ENCODE data around the gene TMPRSS4. TPM values are rescaled to one million over a fixed set of nuclear protein-coding genes. Genes with fewer than 3 reads are reported as not detected.

TMPRSS4 gene, protein sequence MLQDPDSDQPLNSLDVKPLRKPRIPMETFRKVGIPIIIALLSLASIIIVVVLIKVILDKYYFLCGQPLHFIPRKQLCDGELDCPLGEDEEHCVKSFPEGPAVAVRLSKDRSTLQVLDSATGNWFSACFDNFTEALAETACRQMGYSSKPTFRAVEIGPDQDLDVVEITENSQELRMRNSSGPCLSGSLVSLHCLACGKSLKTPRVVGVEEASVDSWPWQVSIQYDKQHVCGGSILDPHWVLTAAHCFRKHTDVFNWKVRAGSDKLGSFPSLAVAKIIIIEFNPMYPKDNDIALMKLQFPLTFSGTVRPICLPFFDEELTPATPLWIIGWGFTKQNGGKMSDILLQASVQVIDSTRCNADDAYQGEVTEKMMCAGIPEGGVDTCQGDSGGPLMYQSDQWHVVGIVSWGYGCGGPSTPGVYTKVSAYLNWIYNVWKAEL
- total RNA-seq (2022; extraction: Qiagen RNA extraction; ENCODE audit: low read depth) = not detected in 5 replicates

DNA sequence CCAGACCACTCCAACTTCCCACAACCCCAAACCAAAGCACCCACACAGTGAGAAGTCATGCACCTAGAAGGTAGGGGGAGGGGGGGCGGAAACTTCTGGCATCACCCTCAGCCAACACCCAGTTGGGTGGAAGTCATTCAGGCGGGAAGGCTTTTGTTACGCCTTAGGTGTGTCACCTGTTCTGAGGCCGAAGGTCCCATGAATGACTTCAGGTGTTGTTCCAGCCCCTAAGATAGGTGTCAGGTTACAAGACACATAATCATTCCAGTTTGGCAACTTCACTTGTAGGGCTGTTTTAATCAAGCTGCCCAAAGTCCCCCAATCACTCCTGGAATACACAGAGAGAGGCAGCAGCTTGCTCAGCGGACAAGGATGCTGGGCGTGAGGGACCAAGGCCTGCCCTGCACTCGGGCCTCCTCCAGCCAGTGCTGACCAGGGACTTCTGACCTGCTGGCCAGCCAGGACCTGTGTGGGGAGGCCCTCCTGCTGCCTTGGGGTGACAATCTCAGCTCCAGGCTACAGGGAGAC, at the start of gene TMPRSS4:
TSS of gene TMPRSS4 (plus strand) at position 325 of the 528 bp plus-strand sequence. CDS start 225 bp downstream, outside the sequence.

DNA sequence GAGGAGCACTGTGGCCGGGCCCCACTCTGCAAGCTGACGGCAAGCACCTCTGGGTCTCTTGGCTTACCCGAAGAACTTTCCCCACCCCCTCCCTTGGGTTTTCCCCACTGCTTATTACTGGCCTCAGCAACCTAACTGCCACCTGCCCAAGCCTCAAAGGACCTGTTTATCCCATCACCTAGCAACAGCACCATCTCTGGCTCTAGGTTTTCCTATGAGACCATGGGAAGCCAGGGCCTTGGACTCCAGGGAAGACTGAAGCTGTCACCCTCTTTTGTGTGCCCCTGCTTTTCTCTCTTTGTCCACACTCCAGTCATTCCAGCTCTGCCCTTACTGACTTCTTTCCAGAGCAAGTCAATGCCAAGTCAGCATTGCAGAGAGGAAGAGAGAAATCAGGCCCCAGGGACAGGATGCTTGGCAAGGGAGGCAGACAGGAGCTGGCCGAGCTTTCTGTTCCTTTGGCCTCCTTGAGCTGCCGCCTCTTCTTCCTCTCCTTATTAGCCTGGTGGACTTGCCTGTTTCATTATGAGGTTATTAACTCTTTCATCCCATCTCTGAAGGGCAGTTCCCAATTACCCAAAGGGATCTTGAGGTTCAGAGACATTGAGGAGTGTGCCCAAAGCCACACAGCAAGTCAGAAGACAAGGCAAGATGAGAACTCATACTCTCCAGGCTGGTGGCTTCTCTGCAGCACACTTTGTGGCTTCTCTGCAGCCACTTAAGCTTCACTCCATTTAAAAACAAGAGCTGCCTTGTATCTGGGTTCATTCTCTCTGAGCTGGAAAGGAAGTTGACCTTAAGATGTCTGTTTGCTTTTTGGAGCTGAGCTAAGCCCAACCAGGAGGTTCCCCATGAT, 10.3 kb downstream of the TMPRSS4 start, which contains the start of gene SMIM35:
TSS of gene SMIM35 (minus strand) at position 51 of the 856 bp plus-strand sequence. CDS start 206 bp downstream, outside the sequence.

DNA sequence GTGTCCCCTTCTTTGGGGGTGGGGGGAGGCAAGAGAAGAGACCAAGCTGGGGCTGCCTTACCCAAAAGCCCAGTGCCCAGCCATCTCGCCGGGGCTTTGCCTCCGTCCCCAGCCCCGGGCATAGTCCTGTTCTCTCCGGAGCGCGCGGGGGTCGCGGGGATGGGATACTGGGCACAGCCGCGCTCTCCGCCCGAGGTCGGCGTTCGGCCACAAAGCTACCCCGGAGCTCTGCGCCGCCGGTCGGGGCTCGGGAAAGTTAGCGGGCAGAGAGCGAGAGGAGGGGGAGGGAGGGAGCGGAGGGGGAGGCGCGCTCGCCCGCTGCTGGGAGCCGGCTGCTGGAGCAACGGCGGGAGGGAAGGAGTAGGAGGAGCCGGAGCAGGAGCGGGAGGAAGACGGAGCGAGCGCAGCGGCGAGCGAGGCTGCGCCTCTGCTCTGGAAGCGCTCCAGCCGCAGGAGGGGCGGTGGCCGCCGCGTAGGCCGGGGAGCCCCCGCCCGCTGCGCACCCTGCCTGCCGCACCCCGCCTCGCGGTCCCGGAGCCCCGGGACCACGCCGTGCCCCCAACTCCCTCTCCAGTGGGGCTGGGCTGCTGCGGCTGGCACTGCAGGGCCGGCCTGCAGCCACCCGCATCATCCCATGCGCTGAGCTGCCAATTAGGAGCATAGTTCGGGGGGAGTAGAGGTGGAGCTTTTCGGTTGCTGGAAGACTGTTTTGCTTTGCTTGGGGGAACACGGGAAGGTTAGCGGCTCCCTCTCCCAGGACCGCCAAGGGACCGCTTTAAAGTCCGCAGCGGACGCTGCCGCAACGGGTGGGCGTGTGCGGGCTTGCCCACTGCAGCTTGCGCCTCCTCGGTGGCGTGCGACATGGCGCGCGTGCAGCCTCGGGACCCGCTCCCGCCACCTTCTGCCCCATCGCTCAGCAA, 75.9 kb downstream of the TMPRSS4 start, which contains the start of gene SCN4B:
TSS of gene SCN4B (minus strand) at position 272 of the 920 bp plus-strand sequence. CDS start at position 122, 150 bp downstream.

Other genes starting within 250 kb of the TMPRSS4 start
- 0.12 to 0.80 TPM (median 0.27 TPM) in 5 replicates for gene FXYD6, start 200.4 kb upstream of the TMPRSS4 start, total RNA-seq (2022; extraction: Qiagen RNA extraction; ENCODE audit: low read depth)
- gene TMPRSS13, start 147.7 kb upstream of the TMPRSS4 start, total RNA-seq (2022; extraction: Qiagen RNA extraction; ENCODE audit: low read depth) = not detected in 5 replicates
- gene IL10RA, start 90.7 kb upstream of the TMPRSS4 start, total RNA-seq (2022; extraction: Qiagen RNA extraction; ENCODE audit: low read depth) = 0.05 to 0.08 TPM (median 0.05 TPM) in 4 of 5 replicates, not detected in the other
- gene SMIM35, start 9.9 kb downstream of the TMPRSS4 start, total RNA-seq (2022; extraction: Qiagen RNA extraction; ENCODE audit: low read depth) = not detected in 5 replicates
- gene SCN4B, start 75.7 kb downstream of the TMPRSS4 start, total RNA-seq (2022; extraction: Qiagen RNA extraction; ENCODE audit: low read depth) = 0.08 to 0.09 TPM in 2 of 5 replicates, not detected in the others
- gene SCN2B, start 99.6 kb downstream of the TMPRSS4 start, total RNA-seq (2022; extraction: Qiagen RNA extraction; ENCODE audit: low read depth) = not detected in 5 replicates
- gene JAML, start 147.9 kb downstream of the TMPRSS4 start, total RNA-seq (2022; extraction: Qiagen RNA extraction; ENCODE audit: low read depth) = not detected in 5 replicates
- gene MPZL3, start 175.3 kb downstream of the TMPRSS4 start, total RNA-seq (2022; extraction: Qiagen RNA extraction; ENCODE audit: low read depth) = 0.23 to 0.60 TPM (median 0.38 TPM) in 5 replicates
- not detected in 5 replicates for gene MPZL2, start 187.2 kb downstream of the TMPRSS4 start, total RNA-seq (2022; extraction: Qiagen RNA extraction; ENCODE audit: low read depth)
- not detected in 5 replicates for gene CD3E, start 227.7 kb downstream of the TMPRSS4 start, total RNA-seq (2022; extraction: Qiagen RNA extraction; ENCODE audit: low read depth)

All from A549 treated with CpdA at 1 μM for 4 hours (cell line).